GM21825 (cell line): ENCODE measurements around the gene TPPP2.
"Not testable (repeated sequence)": the region's sequence is repeated elsewhere in the genome, so short reads cannot be mapped to it uniquely, and the experiment has no call there.

ENCODE experiments used
- ATAC-seq: cut with Tn5 transposase; IDR thresholded peaks from one replicate; pipeline ENCODE4 v1.9.1; 2021; ENCODE audit warnings: mild to moderate bottlenecking, moderate library complexity; ENCODE audit not compliant: unreplicated experiment

Gene TPPP2

GRCh38 chr14:21029917-21030316, at the start of gene TPPP2:
TSS of gene TPPP2 (plus strand) at chr14:21030217. CDS start at chr14:21030582, 365 bp downstream.
- ATAC-seq, result no peak

- ATAC-seq, result no peak
Observed at GRCh38 chr14:20980906-20981305, 49.1 kb upstream of the TPPP2 start.

- ATAC-seq, result no peak
Observed at GRCh38 chr14:20982646-20983369, 47.2 kb upstream of the TPPP2 start.

GRCh38 chr14:20985650-20986049, 44.4 kb upstream of the TPPP2 start:
- not testable (repeated sequence) for ATAC-seq

- no peak for ATAC-seq
Observed at GRCh38 chr14:20986811-20987210, 43.2 kb upstream of the TPPP2 start.

- no peak for ATAC-seq
Observed at GRCh38 chr14:20988717-20989470, 41.1 kb upstream of the TPPP2 start.

- ATAC-seq, result no peak
Observed at GRCh38 chr14:20989471-20989786, 40.6 kb upstream of the TPPP2 start.

GRCh38 chr14:20989787-20990600, 40.0 kb upstream of the TPPP2 start, which contains the start of gene METTL17:
TSS of gene METTL17 (plus strand) at chr14:20989980. CDS start at chr14:20990003, 23 bp downstream.
- peak; percentile 92 for ATAC-seq

GRCh38 chr14:20996521-20996920, 33.5 kb upstream of the TPPP2 start:
- no peak for ATAC-seq

- ATAC-seq, result no peak
Observed at GRCh38 chr14:20997115-20997514, 32.9 kb upstream of the TPPP2 start.

GRCh38 chr14:20997564-20997963, 32.5 kb upstream of the TPPP2 start:
- no peak for ATAC-seq

- ATAC-seq, result no peak
Observed at GRCh38 chr14:20998139-20998538, 31.9 kb upstream of the TPPP2 start.

GRCh38 chr14:20998674-20999366, 31.2 kb upstream of the TPPP2 start, which contains the start of gene SLC39A2:
TSS of gene SLC39A2 (plus strand) at chr14:20999293. CDS start at chr14:20999447, 154 bp downstream.
- ATAC-seq, result no peak

- ATAC-seq, result no peak
Observed at GRCh38 chr14:20999591-20999990, 30.4 kb upstream of the TPPP2 start.

- ATAC-seq, result no peak
Observed at GRCh38 chr14:21001218-21001617, 28.8 kb upstream of the TPPP2 start.

GRCh38 chr14:21003788-21004346, 26.1 kb upstream of the TPPP2 start:
- ATAC-seq, result no peak

GRCh38 chr14:21009721-21010120, 20.3 kb upstream of the TPPP2 start:
- not testable (repeated sequence) for ATAC-seq

GRCh38 chr14:21011136-21011535, 18.9 kb upstream of the TPPP2 start:
- ATAC-seq, result no peak

GRCh38 chr14:21014761-21015190, 15.2 kb upstream of the TPPP2 start:
- ATAC-seq, result no peak

- no peak for ATAC-seq
Observed at GRCh38 chr14:21015312-21015711, 14.7 kb upstream of the TPPP2 start.
